Measurements from ENCODE around the gene FANCF.

FANCF gene

DNA sequence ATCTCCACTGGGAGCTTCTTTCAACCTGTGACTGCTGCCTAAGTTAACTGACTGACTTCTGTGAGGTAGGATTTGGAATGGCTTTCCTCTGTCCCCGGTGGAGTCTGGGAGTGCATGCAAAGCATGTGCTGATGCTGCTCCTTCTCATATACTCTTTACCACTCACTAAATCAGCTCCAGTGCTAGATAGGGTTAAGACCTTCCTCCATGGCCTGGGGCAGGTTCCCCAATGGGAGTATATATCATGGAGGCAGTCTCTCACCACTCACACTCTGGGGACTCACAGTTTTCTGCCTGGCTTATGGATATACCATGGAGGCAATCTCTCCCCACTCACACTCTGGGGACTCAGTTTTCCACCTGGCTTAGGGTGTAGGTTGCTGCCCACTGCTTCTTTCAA lies 10.1 kb upstream of the FANCF start:
- Mint-ChIP-seq H3K27ac (no peak overlapping the region), H3K4me3 (no peak overlapping the region), H3K4me1 (peaks cover 12% of the 10 kb centered on the region), H3K36me3 (peaks cover 3% of the 10 kb centered on the region), H3K9me3 (no peaks in the 10 kb centered on the region), H3K27me3 (no peaks in the 10 kb centered on the region)

- H3K27me3 Mint-ChIP-seq: no peaks in the 10 kb centered on the region
Measured at GRCh38 chr11:22634897-22635629, 9.4 kb upstream of the FANCF start.

GRCh38 chr11:22633354-22633902 lies 7.8 kb upstream of the FANCF start:
- Mint-ChIP-seq H3K27ac (no peak overlapping the region), H3K27me3 (no peaks in the 10 kb centered on the region), H3K36me3 (peaks cover 3% of the 10 kb centered on the region)

More at GRCh38 chr11:22634897-22635629, 9.4 kb upstream of the FANCF start:
- H3K4me1 Mint-ChIP-seq: peaks cover 12% of the 10 kb centered on the region
- H3K4me3 Mint-ChIP-seq: no peak overlapping the region
- peaks cover 3% of the 10 kb centered on the region for H3K36me3 Mint-ChIP-seq
- no peaks in the 10 kb centered on the region for H3K9me3 Mint-ChIP-seq
- no peak overlapping the region for H3K27ac Mint-ChIP-seq

GRCh38 chr11:22627421-22627820 lies 1.8 kb upstream of the FANCF start:
- H3K4me3 Mint-ChIP-seq: peak overlapping the region; percentile 39
- no peaks in the 10 kb centered on the region for H3K27me3 Mint-ChIP-seq
- H3K27ac Mint-ChIP-seq: no peak overlapping the region
- peaks cover 48% of the 10 kb centered on the region for H3K4me1 Mint-ChIP-seq
- H3K9me3 Mint-ChIP-seq: no peaks in the 10 kb centered on the region
- H3K36me3 Mint-ChIP-seq: peaks cover 4% of the 10 kb centered on the region

More at GRCh38 chr11:22633354-22633902, 7.8 kb upstream of the FANCF start:
- H3K4me3 Mint-ChIP-seq: no peak overlapping the region
- no peaks in the 10 kb centered on the region for H3K9me3 Mint-ChIP-seq
- H3K4me1 Mint-ChIP-seq: peaks cover 12% of the 10 kb centered on the region

- Mint-ChIP-seq H3K27ac (peak overlapping the region; percentile 52), H3K4me3 (peak overlapping the region; percentile 57), H3K4me1 (peaks cover 50% of the 10 kb centered on the region), H3K27me3 (no peaks in the 10 kb centered on the region), H3K36me3 (peaks cover 6% of the 10 kb centered on the region), H3K9me3 (no peaks in the 10 kb centered on the region)
Measured at GRCh38 chr11:22626573-22627239, 1.1 kb upstream of the FANCF start.

GRCh38 chr11:22624742-22625447 lies 728 bp downstream of the FANCF start:
- H3K27me3 Mint-ChIP-seq: no peaks in the 10 kb centered on the region
- H3K27ac Mint-ChIP-seq: peak overlapping the region; percentile 99
- no peaks in the 10 kb centered on the region for H3K9me3 Mint-ChIP-seq
- H3K4me1 Mint-ChIP-seq: peaks cover 61% of the 10 kb centered on the region
- peak overlapping the region; percentile 98 for H3K4me3 Mint-ChIP-seq
- peaks cover 14% of the 10 kb centered on the region for H3K36me3 Mint-ChIP-seq

DNA sequence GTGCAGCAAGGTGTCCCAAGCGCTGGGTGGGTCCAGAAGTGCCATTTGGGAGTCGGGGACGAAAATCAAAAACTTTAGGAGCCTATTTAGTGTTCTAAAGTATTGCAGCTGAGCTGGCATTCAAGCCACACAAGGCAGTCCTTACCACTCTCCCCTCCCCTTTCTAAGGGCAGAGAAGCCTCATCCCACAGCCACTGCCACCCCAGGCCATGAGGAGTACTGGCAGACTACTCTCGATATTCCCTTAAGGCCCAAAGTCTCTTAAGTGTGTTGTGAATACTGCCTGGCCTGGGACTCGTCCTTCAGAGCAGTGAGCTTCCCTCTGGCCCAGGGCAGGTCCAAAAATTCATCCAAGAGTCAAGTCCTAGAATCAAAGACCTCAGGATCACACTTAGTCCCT lies 7.8 kb downstream of the FANCF start:
- no peak overlapping the region for H3K4me3 Mint-ChIP-seq
- H3K27ac Mint-ChIP-seq: no peak overlapping the region
- peaks cover 10% of the 10 kb centered on the region for H3K9me3 Mint-ChIP-seq
- H3K27me3 Mint-ChIP-seq: peaks cover 4% of the 10 kb centered on the region
- peaks cover 36% of the 10 kb centered on the region for H3K4me1 Mint-ChIP-seq
- H3K36me3 Mint-ChIP-seq: peaks cover 21% of the 10 kb centered on the region

- H3K36me3 Mint-ChIP-seq: peaks cover 3% of the 10 kb centered on the region
- no peak overlapping the region for H3K27ac Mint-ChIP-seq
- no peaks in the 10 kb centered on the region for H3K9me3 Mint-ChIP-seq
- no peaks in the 10 kb centered on the region for H3K4me1 Mint-ChIP-seq
- H3K27me3 Mint-ChIP-seq: peaks cover 10% of the 10 kb centered on the region
- H3K4me3 Mint-ChIP-seq: no peak overlapping the region
Measured at GRCh38 chr11:22603933-22604332, 21.7 kb downstream of the FANCF start.

DNA sequence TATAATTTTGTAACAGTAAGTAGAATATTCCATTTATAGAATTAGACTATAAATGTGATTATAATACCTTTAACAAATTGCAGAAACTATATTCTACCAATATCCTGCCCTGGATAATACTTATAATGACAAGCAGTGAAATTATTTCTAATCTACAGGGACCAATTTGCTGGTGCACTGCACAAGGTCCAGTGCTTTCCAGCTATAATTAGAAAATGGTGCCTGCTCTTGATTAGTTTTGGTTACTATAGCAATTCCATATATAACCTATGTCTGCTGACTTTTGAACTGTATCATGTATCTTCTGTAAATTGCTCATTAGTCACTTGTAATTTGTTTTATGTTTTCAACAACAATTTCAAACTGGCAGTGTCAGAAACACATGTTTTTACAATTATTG lies 23.1 kb downstream of the FANCF start:
- Mint-ChIP-seq H3K36me3 (peaks cover 3% of the 10 kb centered on the region), H3K4me1 (no peaks in the 10 kb centered on the region), H3K9me3 (no peaks in the 10 kb centered on the region), H3K27me3 (peaks cover 10% of the 10 kb centered on the region), H3K4me3 (no peak overlapping the region), H3K27ac (no peak overlapping the region)

DNA sequence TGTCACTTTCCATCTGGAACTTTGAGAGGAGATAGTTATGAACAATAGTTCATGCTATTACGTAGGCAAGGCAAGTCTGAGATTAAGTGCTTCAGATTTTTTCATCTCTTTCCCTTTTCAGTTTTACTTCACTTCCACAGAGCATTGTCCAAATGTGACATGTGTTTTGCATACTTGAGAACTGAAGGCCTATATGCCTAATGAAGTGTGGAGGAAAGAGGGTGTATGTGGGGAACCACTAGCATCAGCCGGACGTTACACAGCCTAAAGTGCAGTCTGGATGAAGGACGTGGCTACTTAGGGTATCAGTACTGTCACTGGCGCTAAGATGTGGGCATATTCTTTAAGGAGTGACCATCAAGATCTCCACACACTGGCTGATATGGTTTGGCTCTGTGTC lies 26.2 kb downstream of the FANCF start:
- Mint-ChIP-seq H3K27me3 (peaks cover 12% of the 10 kb centered on the region), H3K27ac (no peak overlapping the region), H3K36me3 (peaks cover 3% of the 10 kb centered on the region), H3K4me3 (no peak overlapping the region), H3K4me1 (no peaks in the 10 kb centered on the region), H3K9me3 (no peaks in the 10 kb centered on the region)

DNA sequence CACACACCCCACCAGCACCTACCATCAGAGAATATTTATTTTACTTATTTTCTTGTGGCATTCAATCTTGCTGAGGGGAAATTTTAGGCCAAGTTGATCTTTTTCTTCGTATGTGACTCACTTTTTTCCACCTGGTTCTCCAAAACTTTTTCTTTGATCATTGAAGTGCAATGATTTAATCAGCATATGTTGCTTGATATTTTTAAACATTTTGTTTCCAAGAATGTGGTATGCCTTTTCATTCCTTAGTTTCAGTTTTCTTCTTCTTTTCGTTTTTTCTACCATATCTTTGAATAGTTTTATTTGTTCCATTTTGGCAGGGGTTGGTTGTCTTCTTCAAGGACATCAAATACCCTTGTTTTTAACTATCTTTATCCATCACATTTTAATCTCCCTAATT lies 28.6 kb downstream of the FANCF start:
- no peaks in the 10 kb centered on the region for H3K4me1 Mint-ChIP-seq
- no peak overlapping the region for H3K27ac Mint-ChIP-seq
- peaks cover 3% of the 10 kb centered on the region for H3K36me3 Mint-ChIP-seq
- peaks cover 21% of the 10 kb centered on the region for H3K27me3 Mint-ChIP-seq
- no peaks in the 10 kb centered on the region for H3K9me3 Mint-ChIP-seq
- no peak overlapping the region for H3K4me3 Mint-ChIP-seq

DNA sequence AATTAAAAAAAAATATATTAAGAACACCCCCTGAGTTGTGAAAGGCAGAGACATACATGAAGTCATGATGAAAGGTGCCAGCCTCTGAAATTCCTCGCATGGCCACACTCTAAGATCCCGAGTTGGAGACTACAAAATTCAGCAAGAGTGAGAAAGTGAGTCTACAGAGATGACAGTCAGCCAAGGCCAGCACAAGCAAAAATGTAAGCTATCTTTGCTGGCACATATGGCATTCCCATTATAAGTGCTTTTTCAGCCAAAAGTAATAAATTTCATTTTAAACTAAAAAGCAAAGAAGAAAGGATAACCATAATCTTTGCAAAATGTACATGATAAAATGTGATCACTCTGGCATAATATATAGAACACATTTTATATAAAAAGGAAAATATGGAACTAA lies 40.6 kb downstream of the FANCF start:
- H3K27me3 Mint-ChIP-seq: peaks cover under 1% of the 10 kb centered on the region
- H3K4me1 Mint-ChIP-seq: no peaks in the 10 kb centered on the region

DNA sequence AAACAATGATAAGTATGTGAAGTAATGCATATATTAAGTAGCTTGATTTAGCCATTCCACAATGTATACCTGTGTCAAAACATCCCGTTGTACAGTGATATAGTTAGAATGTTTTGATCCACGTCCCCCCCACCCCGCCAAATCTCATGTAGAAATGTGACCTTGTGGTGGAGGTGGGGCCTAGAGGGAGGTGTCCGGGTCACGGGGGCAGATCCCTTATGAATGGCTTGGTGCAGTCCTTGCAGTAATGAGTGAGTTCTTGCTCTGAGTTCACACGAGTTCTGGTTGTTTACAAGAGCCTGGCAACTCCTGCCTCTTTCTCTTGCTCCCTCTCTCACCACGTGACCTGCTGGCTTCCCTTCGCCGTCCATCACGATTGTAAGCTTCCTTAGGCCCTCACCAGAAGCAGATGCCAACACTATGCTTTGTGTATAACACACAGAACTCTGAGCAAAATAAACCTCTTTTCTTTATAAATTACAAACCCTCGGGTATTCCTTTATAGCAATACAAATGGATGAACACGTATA lies 41.6 kb downstream of the FANCF start:
- H3K4me3 Mint-ChIP-seq: no peak overlapping the region
- no peaks in the 10 kb centered on the region for H3K4me1 Mint-ChIP-seq
- no peaks in the 10 kb centered on the region for H3K36me3 Mint-ChIP-seq
- H3K9me3 Mint-ChIP-seq: no peaks in the 10 kb centered on the region
- H3K27me3 Mint-ChIP-seq: no peaks in the 10 kb centered on the region
- no peak overlapping the region for H3K27ac Mint-ChIP-seq

More for the DNA sequence above, 40.6 kb downstream of the FANCF start:
- H3K27ac Mint-ChIP-seq: no peak overlapping the region
- no peaks in the 10 kb centered on the region for H3K36me3 Mint-ChIP-seq
- H3K9me3 Mint-ChIP-seq: no peaks in the 10 kb centered on the region
- no peak overlapping the region for H3K4me3 Mint-ChIP-seq

DNA sequence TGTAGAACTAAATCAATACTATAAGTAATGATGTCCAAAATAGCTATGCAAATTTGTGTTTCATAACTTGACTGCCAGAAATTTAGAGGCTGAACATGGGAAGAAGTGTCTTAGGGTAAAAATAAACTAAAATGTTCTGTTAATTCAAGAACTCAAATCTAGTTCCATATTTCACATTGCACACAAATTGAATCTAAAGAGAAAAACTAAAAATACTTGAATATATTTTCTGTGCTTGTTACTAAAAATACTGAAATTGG lies 43.5 kb downstream of the FANCF start:
- Mint-ChIP-seq H3K9me3 (no peaks in the 10 kb centered on the region), H3K4me3 (no peak overlapping the region), H3K27ac (no peak overlapping the region), H3K4me1 (peaks cover 4% of the 10 kb centered on the region), H3K36me3 (no peaks in the 10 kb centered on the region), H3K27me3 (no peaks in the 10 kb centered on the region)

- Mint-ChIP-seq H3K4me3 (no peak overlapping the region), H3K27ac (no peak overlapping the region), H3K4me1 (peaks cover 4% of the 10 kb centered on the region), H3K27me3 (no peaks in the 10 kb centered on the region), H3K9me3 (no peaks in the 10 kb centered on the region), H3K36me3 (no peaks in the 10 kb centered on the region)
Measured at GRCh38 chr11:22581354-22582150, 44.1 kb downstream of the FANCF start.
